Caki2 (cell line): ENCODE measurements around the gene CTPS2. TPM values are rescaled to one million over a fixed set of nuclear protein-coding genes. Genes with fewer than 3 reads are reported as not detected.

Experiments
- total RNA-seq: library from RNA; depleted of rRNA; stranded (reverse); fragments of >200 nt; shearing (Covaris generic); gene quantifications from 2 replicates; pipeline ENCODE4 v1.2.3, GENCODE V29; 2014; ENCODE audit warnings: low replicate concordance; rRNA removed

CTPS2 gene
- total RNA-seq, 1 experiment from 2014 or later, result 40.9 TPM

Other genes starting within 250 kb of the CTPS2 start
- gene S100G, start 62.5 kb downstream of the CTPS2 start, total RNA-seq, result not detected in 2 replicates
- gene SYAP1, start 6.9 kb upstream of the CTPS2 start, total RNA-seq, result 54.8 and 56.8 TPM in 2 replicates
- gene TXLNG, start 73.8 kb upstream of the CTPS2 start, total RNA-seq, result 7.1 and 9.6 TPM in 2 replicates
- gene RBBP7, start 157.7 kb upstream of the CTPS2 start, total RNA-seq, result 85.5 and 124 TPM in 2 replicates
- 0.03 and 0.17 TPM in 2 replicates for gene REPS2, start 234.0 kb upstream of the CTPS2 start, total RNA-seq